ENCODE data around the gene TMEM45A.

GRCh38 chr3:100602506-100603444 is 110.4 kb downstream of the TMEM45A start:
- no peak for TF ChIP-seq CTCF (IDR thresholded peaks at IDR 0.05; ENCODE audit: insufficient read depth, low read length, poor library complexity, severe bottlenecking)
- TF ChIP-seq EZH2phosphoT487 (conservative IDR thresholded peaks at IDR 0.05; ENCODE audit: low read length): no peak

All from SU-DHL-6 (cell line).